OCI-LY7 (cell line): ENCODE results near the gene PPM1L. TPM values are rescaled to one million over a fixed set of nuclear protein-coding genes. Genes with fewer than 3 reads are reported as not detected.

Experiments
- BruUV-seq: library from RNA; stranded (reverse); fragments of 400-500 nt; replicated peaks from 2 replicates; lab custom pipeline; 2021; lab: Mats Ljungman, UMichigan
- CTCF ChIA-PET: fragments of 300-600 bp; sonication (Branson Sonifier 250); formaldehyde crosslinking; loops from one replicate; lab custom pipeline; 2022; ENCODE audit warnings: antibody characterized with exemption; ENCODE audit not compliant: unreplicated experiment; lab: Charles Lee
- POLR2A ChIA-PET: fragments of 300-600 bp; sonication (Branson Sonifier 250); formaldehyde crosslinking; loops from one replicate; lab custom pipeline; 2022; ENCODE audit warnings: antibody characterized with exemption; lab: Charles Lee
- DNase-seq: peaks from one replicate; pipeline ENCODE4 v3.0.0-alpha.2; 2015; ENCODE audit warnings: low spot score
- H2AFZ ChIP-seq: fragments of 200-600 bp; sonication (generic), shearing (Covaris generic); 2 replicates; pipeline ENCODE4 v1.6.1; 2014; ENCODE audit warnings: mild to moderate bottlenecking, antibody characterized with exemption, low read length, moderate library complexity
- H3K27ac ChIP-seq: fragments of 200-600 bp; sonication (generic); 2 replicates; pipeline ENCODE4 v1.5.1; 2014; ENCODE audit warnings: mixed run types, low read depth, mild to moderate bottlenecking, moderate library complexity, low read length, inconsistent platforms; ENCODE audit not compliant: poor library complexity, severe bottlenecking
- H3K36me3 ChIP-seq: fragments of 200-600 bp; sonication (generic); 2 replicates; pipeline ENCODE4 v1.6.1; 2014; ENCODE audit warnings: mild to moderate bottlenecking, antibody characterized with exemption, low read length, moderate library complexity, mixed read lengths; ENCODE audit not compliant: insufficient read depth
- H3K4me1 ChIP-seq: fragments of 200-600 bp; sonication (generic); 2 replicates; pipeline ENCODE4 v1.5.1; 2014; ENCODE audit warnings: mild to moderate bottlenecking, low read length; ENCODE audit not compliant: insufficient read depth, poor library complexity, severe bottlenecking
- H3K4me2 ChIP-seq: fragments of 200-600 bp; sonication (generic); 2 replicates; pipeline ENCODE4 v1.6.1; 2014; ENCODE audit warnings: mild to moderate bottlenecking, low read length
- H3K4me3 ChIP-seq: fragments of 200-600 bp; sonication (generic); 2 replicates; pipeline ENCODE4 v1.5.1; 2014; ENCODE audit warnings: mild to moderate bottlenecking, low read depth, low read length; ENCODE audit not compliant: poor library complexity, severe bottlenecking
- H3K79me2 ChIP-seq: fragments of 200-600 bp; sonication (generic); 2 replicates; pipeline ENCODE4 v1.6.1; 2016; ENCODE audit warnings: low read depth, mild to moderate bottlenecking, low read length, moderate library complexity, mixed read lengths; ENCODE audit not compliant: insufficient read depth
- H3K9me2 ChIP-seq: fragments of 200-600 bp; sonication (generic); 2 replicates; pipeline ENCODE4 v1.6.1; 2016; ENCODE audit warnings: mild to moderate bottlenecking, low read length, mixed read lengths; ENCODE audit not compliant: insufficient read depth
- H3K9me3 ChIP-seq: fragments of 200-600 bp; sonication (generic); 2 replicates; pipeline ENCODE4 v1.6.1; 2014; ENCODE audit warnings: mild to moderate bottlenecking, mixed run types, low read length, mixed read lengths
- H4K20me1 ChIP-seq: fragments of 200-600 bp; sonication (generic); 2 replicates; pipeline ENCODE4 v1.6.1; 2014; ENCODE audit warnings: mild to moderate bottlenecking, antibody characterized with exemption, low read length, moderate library complexity, mixed read lengths; ENCODE audit not compliant: insufficient read depth
- EZH2phosphoT487 ChIP-seq: fragments of 200-600 bp; sonication (generic); IDR thresholded peaks from 2 replicates; pipeline ENCODE4 v1.6.1; 2018; ENCODE audit warnings: low read depth, borderline replicate concordance, mild to moderate bottlenecking, mixed run types, antibody characterized with exemption, low read length, moderate library complexity, mixed read lengths
- intact Hi-C: fragments of 100-400 bp; cut with micrococcal nuclease; formaldehyde crosslinking; loops from one replicate; pipeline ENCODE4 v1.10.0; 2022; ENCODE audit not compliant: unreplicated experiment
- total RNA-seq, 2 experiments: library from RNA; depleted of rRNA in 1 of 2; stranded (reverse); fragments of >200 nt in 1 of 2; shearing (Covaris generic) in 1 of 2; gene quantifications; 2 replicates each; pipeline ENCODE4 v1.2.3, GENCODE V29; 2014 to 2022
- TF ChIP-seq, protein P1 (sequence below): fragments of 200-600 bp; sonication (generic); conservative IDR thresholded peaks from 2 replicates; pipeline ENCODE4 v1.5.1; 2014; ENCODE audit warnings: mild to moderate bottlenecking, antibody characterized with exemption, low read length, moderate library complexity, mixed read lengths

Gene PPM1L
- total RNA-seq, 2 experiments from 2014 or later, result 10.3 to 14.7 TPM

DNA sequence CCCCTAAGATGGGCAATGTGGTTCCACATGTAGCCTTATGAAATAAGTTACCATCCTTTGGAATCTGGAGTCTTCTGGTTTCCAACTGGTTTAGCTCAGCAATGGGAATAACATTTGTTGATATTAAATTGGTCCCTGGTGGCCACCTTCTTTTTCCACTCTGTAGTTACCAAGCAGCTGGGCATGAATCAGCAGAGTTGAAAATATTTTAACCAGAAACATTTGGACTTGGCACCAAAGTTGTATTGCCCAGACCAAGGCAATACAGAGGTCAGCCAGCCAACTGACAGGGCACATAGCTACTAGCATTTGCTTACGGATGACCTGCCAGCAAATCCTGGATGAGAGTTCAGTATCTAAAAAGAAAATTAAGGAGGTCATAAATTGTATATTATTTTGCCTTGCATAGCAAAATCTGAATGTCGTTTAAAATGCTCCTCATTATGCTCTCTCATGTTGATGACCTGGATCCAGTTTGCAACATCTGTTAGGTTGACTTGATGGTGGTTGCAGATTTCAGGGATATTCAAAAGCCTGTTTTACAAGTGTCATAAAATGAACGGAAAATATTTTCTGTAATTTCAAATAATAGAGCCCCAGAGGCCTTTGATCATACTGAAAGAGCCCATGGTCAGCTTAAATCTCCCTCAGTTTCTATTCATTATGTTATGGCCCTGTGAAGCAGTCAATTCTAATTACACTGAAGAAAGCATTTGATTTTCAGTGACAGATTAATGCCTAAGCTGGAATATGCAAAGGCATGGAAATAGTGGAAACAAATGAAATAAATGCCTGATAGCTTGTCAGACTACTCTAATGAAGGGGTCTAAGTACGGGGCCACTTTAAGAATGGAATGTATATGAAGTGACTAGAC is 54.6 kb downstream of the PPM1L start:
- Histone ChIP-seq H3K79me2 (no peaks in the 10 kb centered on the region), H4K20me1 (no peaks in the 10 kb centered on the region; the same call in 1 of the 2 replicates), H3K4me2 (no peak overlapping the region), H3K27ac (no peak overlapping the region), H3K4me1 (no peaks in the 10 kb centered on the region), H3K9me2 (no peaks in the 10 kb centered on the region), H3K36me3 (no peaks in the 10 kb centered on the region), H3K9me3 (no peaks in the 10 kb centered on the region), H3K4me3 (no peak overlapping the region), H2AFZ (no peak overlapping the region)
- BruUV-seq, result no TSS peak
- intact Hi-C loops, result no loop called here
- no peak for DNase-seq
- ChIA-PET POLR2A (interaction anchor here (0.7 to 1.2 kb wide), 3 partner anchors 9 to 504 kb away, joined by 3 read pairs; no protein-coding TSS in a partner anchor), CTCF (no interaction called here)
- TF ChIP-seq, protein P1, sequence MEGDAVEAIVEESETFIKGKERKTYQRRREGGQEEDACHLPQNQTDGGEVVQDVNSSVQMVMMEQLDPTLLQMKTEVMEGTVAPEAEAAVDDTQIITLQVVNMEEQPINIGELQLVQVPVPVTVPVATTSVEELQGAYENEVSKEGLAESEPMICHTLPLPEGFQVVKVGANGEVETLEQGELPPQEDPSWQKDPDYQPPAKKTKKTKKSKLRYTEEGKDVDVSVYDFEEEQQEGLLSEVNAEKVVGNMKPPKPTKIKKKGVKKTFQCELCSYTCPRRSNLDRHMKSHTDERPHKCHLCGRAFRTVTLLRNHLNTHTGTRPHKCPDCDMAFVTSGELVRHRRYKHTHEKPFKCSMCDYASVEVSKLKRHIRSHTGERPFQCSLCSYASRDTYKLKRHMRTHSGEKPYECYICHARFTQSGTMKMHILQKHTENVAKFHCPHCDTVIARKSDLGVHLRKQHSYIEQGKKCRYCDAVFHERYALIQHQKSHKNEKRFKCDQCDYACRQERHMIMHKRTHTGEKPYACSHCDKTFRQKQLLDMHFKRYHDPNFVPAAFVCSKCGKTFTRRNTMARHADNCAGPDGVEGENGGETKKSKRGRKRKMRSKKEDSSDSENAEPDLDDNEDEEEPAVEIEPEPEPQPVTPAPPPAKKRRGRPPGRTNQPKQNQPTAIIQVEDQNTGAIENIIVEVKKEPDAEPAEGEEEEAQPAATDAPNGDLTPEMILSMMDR, result no peak
- TF ChIP-seq EZH2phosphoT487, result no peak

DNA sequence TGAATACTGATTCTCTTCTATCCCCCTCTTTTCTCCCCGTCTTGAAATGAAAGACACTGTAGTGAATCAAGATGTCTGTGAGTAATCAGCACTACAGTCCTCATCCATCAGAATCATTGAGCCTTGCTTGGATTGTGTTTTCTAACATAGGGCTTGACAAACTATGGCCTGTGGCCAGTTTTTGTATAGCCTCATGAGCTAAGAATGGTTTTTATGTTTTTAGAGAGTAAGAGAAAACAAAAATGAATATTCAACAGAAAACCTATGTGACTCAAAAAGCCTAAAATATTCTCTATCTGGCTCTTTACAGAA is 55.2 kb downstream of the PPM1L start:
- POLR2A ChIA-PET, result interaction anchor here (0.7 to 1.2 kb wide), 2 partner anchors 12 to 503 kb away, joined by 3 read pairs; no protein-coding TSS in a partner anchor
- H3K9me3 ChIP-seq, result no peaks in the 10 kb centered on the region

More for the DNA sequence above, 55.2 kb downstream of the PPM1L start:
- Histone ChIP-seq H3K36me3 (no peaks in the 10 kb centered on the region), H3K79me2 (no peaks in the 10 kb centered on the region), H3K4me1 (no peaks in the 10 kb centered on the region), H3K9me2 (no peaks in the 10 kb centered on the region), H4K20me1 (no peaks in the 10 kb centered on the region; the same call in 1 of the 2 replicates), H2AFZ (no peak overlapping the region), H3K4me2 (no peak overlapping the region), H3K4me3 (no peak overlapping the region), H3K27ac (no peak overlapping the region)
- CTCF ChIA-PET, result no interaction called here
- intact Hi-C loops, result no loop called here
- TF ChIP-seq, protein P1, result no peak
- TF ChIP-seq EZH2phosphoT487, result no peak
- BruUV-seq, result no TSS peak
- no peak for DNase-seq
